GM12878 (cell line): ENCODE data around the gene LRRN4CL. TPM values are rescaled to one million over a fixed set of nuclear protein-coding genes. Genes with fewer than 3 reads are reported as not detected.

Source experiments
- ATAC-seq: fragments of 200-7000 bp; cut with Tn5 transposase; 3 replicates; pipeline ENCODE4 v1.9.1; 2020; ENCODE audit warnings: mild to moderate bottlenecking, moderate library complexity
- BruUV-seq: library from RNA; stranded (reverse); fragments of 400-500 nt; replicated peaks from 2 replicates; lab custom pipeline; 2021; lab: Mats Ljungman, UMichigan
- CTCF ChIA-PET: fragments of 300-600 bp; sonication (Branson Sonifier 250); formaldehyde crosslinking; extraction: SDS; loops from one replicate; lab custom pipeline; 2021; ENCODE audit warnings: inconsistent platforms; lab: Yijun Ruan, JAX
- POLR2A ChIA-PET: fragments of 350-600 bp; formaldehyde crosslinking; extraction: SDS; loops from one replicate; lab custom pipeline; 2021; ENCODE audit warnings: inconsistent platforms; lab: Charles Lee
- RAD21 ChIA-PET: fragments of 300-600 bp; sonication (Branson Sonifier 250); formaldehyde crosslinking; loops from one replicate; lab custom pipeline; 2023; ENCODE audit warnings: antibody characterized with exemption; ENCODE audit not compliant: unreplicated experiment; lab: Charles Lee
- SMC1A ChIA-PET: fragments of 300-600 bp; sonication (Branson Sonifier 250); formaldehyde crosslinking; loops from one replicate; lab custom pipeline; 2023; ENCODE audit not compliant: unreplicated experiment, uncharacterized antibody; lab: Charles Lee
- DNase-seq: peaks from one replicate; pipeline ENCODE4 v3.0.0-alpha.2; 2011; ENCODE audit warnings: low read depth, low spot score
- FAIRE-seq: peaks from 3 replicates; lab custom pipeline; 2011; peaks lifted over from hg19 to GRCh38; lab: Jason Lieb, UNC
- H2AFZ ChIP-seq: 2 replicates; pipeline ENCODE4 v1.6.0; 2011; ENCODE audit warnings: low read depth, low read length, control low read depth; ENCODE audit not compliant: control insufficient read depth
- H3K27ac ChIP-seq: 2 replicates; pipeline ENCODE4 v1.5.1; 2011; ENCODE audit warnings: control low read depth; ENCODE audit not compliant: control insufficient read depth, insufficient read depth
- H3K27me3 ChIP-seq, 2 experiments: replicated peaks in 1 of 2; 2 replicates each; pipeline versions ENCODE4 v1.6.0 to v1.6.1; 2011; ENCODE audit warnings: low read length in 1 of 2; ENCODE audit not compliant: control insufficient read depth in 2 of 2, insufficient read depth in 2 of 2
- H3K36me3 ChIP-seq, 2 experiments: 2 replicates each; pipeline ENCODE4 v1.5.1; 2011; ENCODE audit warnings: low read length in 1 of 2; ENCODE audit not compliant: control insufficient read depth in 2 of 2, insufficient read depth in 2 of 2
- H3K4me1 ChIP-seq: 2 replicates; pipeline ENCODE4 v1.6.1; 2011; ENCODE audit warnings: mild to moderate bottlenecking, low read length, moderate library complexity, mixed read lengths; ENCODE audit not compliant: control insufficient read depth, insufficient read depth
- H3K4me2 ChIP-seq: 2 replicates; pipeline ENCODE4 v1.6.0; 2011; ENCODE audit warnings: control low read depth; ENCODE audit not compliant: control insufficient read depth, insufficient read depth
- H3K4me3 ChIP-seq: fragments of 200-600 bp; sonication (generic); 2 replicates; pipeline ENCODE4 v1.5.1; 2016
- H3K79me2 ChIP-seq: 2 replicates; pipeline ENCODE4 v1.6.0; 2011; ENCODE audit warnings: low read length; ENCODE audit not compliant: control insufficient read depth, insufficient read depth
- H3K9ac ChIP-seq: 2 replicates; pipeline ENCODE4 v1.8.0; 2011; ENCODE audit warnings: low read length, control low read depth, mixed read lengths; ENCODE audit not compliant: control insufficient read depth, insufficient read depth
- H3K9me3 ChIP-seq: replicated peaks from 3 replicates; pipeline ENCODE4 v1.5.1; 2011; ENCODE audit warnings: mild to moderate bottlenecking, low read length; ENCODE audit not compliant: control insufficient read depth, insufficient read depth
- H4K20me1 ChIP-seq: 2 replicates; pipeline ENCODE4 v1.6.0; 2011; ENCODE audit not compliant: control insufficient read depth, insufficient read depth
- BCL3 ChIP-seq: IDR thresholded peaks from 2 replicates; pipeline ENCODE4 v1.6.1; 2011; ENCODE audit warnings: borderline replicate concordance, low read depth, mild to moderate bottlenecking, moderate library complexity, low read length; ENCODE audit not compliant: insufficient read depth, poor library complexity, severe bottlenecking
- ETV6 ChIP-seq, 2 experiments: fragments of 450-650 bp in 1 of 2; IDR thresholded peaks in 1 of 2; conservative IDR thresholded peaks in 1 of 2; 2 replicates each; pipeline ENCODE4 v1.6.1; 2014; ENCODE audit warnings: antibody characterized with exemption in 1 of 2, borderline replicate concordance in 1 of 2, low read depth in 1 of 2, mild to moderate bottlenecking in 1 of 2, moderate library complexity in 1 of 2
- GABPA ChIP-seq: IDR thresholded peaks from 2 replicates; pipeline ENCODE4 v1.6.1; 2014; ENCODE audit warnings: antibody characterized with exemption, low read depth, mild to moderate bottlenecking, inconsistent platforms
- GATAD2B ChIP-seq: fragments of 450-650 bp; conservative IDR thresholded peaks from 2 replicates; pipeline ENCODE4 v1.6.1; 2017; ENCODE audit warnings: low read depth, mild to moderate bottlenecking, moderate library complexity
- MLLT1 ChIP-seq: fragments of 450-650 bp; IDR thresholded peaks from 2 replicates; pipeline ENCODE4 v1.6.1; 2016; ENCODE audit warnings: mild to moderate bottlenecking
- NBN ChIP-seq: fragments of 450-650 bp; IDR thresholded peaks from 2 replicates; pipeline ENCODE4 v1.6.1; 2016
- NR2F1 ChIP-seq: fragments of 450-650 bp; conservative IDR thresholded peaks from 2 replicates; pipeline ENCODE4 v1.6.1; 2017; ENCODE audit warnings: mild to moderate bottlenecking
- PKNOX1 ChIP-seq: fragments of 450-650 bp; IDR thresholded peaks from 2 replicates; pipeline ENCODE4 v1.6.1; 2016; ENCODE audit warnings: mild to moderate bottlenecking
- PML ChIP-seq: IDR thresholded peaks from 2 replicates; pipeline ENCODE4 v1.6.1; 2012; ENCODE audit warnings: low read length, inconsistent platforms
- SREBF1 ChIP-seq: IDR thresholded peaks from 2 replicates; pipeline ENCODE4 v1.6.1; 2012; ENCODE audit warnings: mild to moderate bottlenecking, low read length
- SRF ChIP-seq, 2 experiments: IDR thresholded peaks; 2 replicates each; pipeline ENCODE4 v1.6.1; 2011; ENCODE audit warnings: low read depth in 2 of 2, low read length in 2 of 2, mild to moderate bottlenecking in 1 of 2, moderate library complexity in 1 of 2
- ZBTB40 ChIP-seq: fragments of 450-650 bp; IDR thresholded peaks from 2 replicates; pipeline ENCODE4 v1.6.1; 2016; ENCODE audit warnings: mild to moderate bottlenecking, moderate library complexity, borderline replicate concordance
- ZNF274 ChIP-seq: IDR thresholded peaks from one replicate; pipeline ENCODE4 v1.8.0; 2011; ENCODE audit not compliant: insufficient read length, insufficient read depth
- WGBS: methylation state at CpG from one replicate; pipeline ENCODE4 v1.1.6; 2016; ENCODE audit warnings: low lambda C conversion rate; ENCODE audit not compliant: insufficient replicate concordance, insufficient coverage; ENCODE audit errors: missing lambda C conversion rate; 5-methylcytosine and 5-hydroxymethylcytosine counted together
- in situ Hi-C: fragments of 300-500 bp; cut with MboI; formaldehyde crosslinking; loops from 9 replicates; pipeline ENCODE4 v1.14.3; 2018; ENCODE audit warnings: mixed read lengths
- intact Hi-C: fragments of 100-400 bp; cut with micrococcal nuclease; formaldehyde crosslinking; loops from one replicate; pipeline ENCODE4 v1.14.2; 2022; ENCODE audit not compliant: unreplicated experiment
- polyA plus RNA-seq, 11 experiments: library from polyadenylated mRNA; depleted of rRNA in 4 of 11; unstranded in 6 of 11; stranded (reverse) in 5 of 11; fragments of >200 nt; fragmentation: Nextera tagmentation in 4 of 11; fragmentation: Illumina TruSeq in 1 of 11; extraction: Ambion mirVana in 4 of 11; extraction: Trizol in 1 of 11; gene quantifications; 1 replicate in 1 of 11; 2 replicates in 10 of 11; pipeline versions ENCODE4 v1.2.1 to v1.2.3, GENCODE V29; 2011 to 2016; ENCODE audit warnings: inconsistent platforms in 2 of 11, missing spikeins in 2 of 11, low read depth in 1 of 11
- total RNA-seq, 4 experiments: library from RNA; depleted of rRNA in 3 of 4; stranded (reverse); fragments of >200 nt in 3 of 4; fragmentation: Illumina TruSeq in 1 of 4; extraction: Trizol in 1 of 4; gene quantifications; 2 replicates each; pipeline versions ENCODE4 v1.2.1 to v1.2.3, GENCODE V29; 2013 to 2021

The LRRN4CL gene
- total and polyA plus RNA-seq, 10 of the 15 experiments (the other 5 are each of a cell fraction or from before 2014, with no cell fraction given) = 0.01 to 0.06 TPM; not detected in 8

GRCh38 chr11:62709247-62710000 lies 20.1 kb upstream of the LRRN4CL start:
- Histone ChIP-seq H3K9me3 (no peaks in the 10 kb centered on the region), H3K27me3 (no peaks in the 10 kb centered on the region), H4K20me1 (no peaks in the 10 kb centered on the region), H3K79me2 (no peaks in the 10 kb centered on the region), H3K36me3 (peaks cover 17% of the 10 kb centered on the region in 2 experiments), H3K4me1 (peaks cover 40% of the 10 kb centered on the region), H3K4me2 (peak overlapping the region; percentile 98), H3K9ac (peak overlapping the region; percentile 90), H3K4me3 (peak overlapping the region; percentile 83), H2AFZ (peak overlapping the region; percentile 93), H3K27ac (peak overlapping the region; percentile 88)
- CTCF ChIA-PET = interaction anchor here (1.2 to 5.0 kb wide), 4 partner anchors 14 to 45 kb away, joined by 3 to 21 read pairs (median 6); partner anchors contain the start of genes HNRNPUL2, TTC9C and ZBTB3
- intact Hi-C loops (loop anchor here (1.0 to 5.0 kb wide), 2 partner anchors 18 to 107 kb away; partner anchors contain the start of genes HNRNPUL2 and MTA2), in situ Hi-C loops (no loop called here)
- SMC1A ChIA-PET = interaction anchor here (0.6 to 5.3 kb wide), 8 partner anchors 14 to 152 kb away, joined by 3 to 26 read pairs (median 3); partner anchors contain the start of genes HNRNPUL2, MTA2, TAF6L and TTC9C
- POLR2A ChIA-PET = interaction anchor here (0.5 to 7.6 kb wide), 20 partner anchors 18 to 152 kb away, joined by 3 to 79 read pairs (median 5); partner anchors contain the start of genes B3GAT3, C11orf98, CSKMT and HNRNPUL2
- DNase-seq = peak; percentile 91
- RAD21 ChIA-PET = interaction anchor here (0.5 to 1.8 kb wide), 9 partner anchors 18 to 152 kb away, joined by 3 to 8 read pairs (median 4); partner anchors contain the start of genes C11orf98, CSKMT, HNRNPUL2 and TAF6L
- BruUV-seq = no TSS peak
- peak; percentile 92 for FAIRE-seq
- WGBS = 2% methylated on average over 45 of the region's 47 CpGs
- peak; percentile 89 for ATAC-seq
- peak; percentile 66 for TF ChIP-seq NBN
- TF ChIP-seq BCL3 = peak; percentile 73
- peak; percentile 97; the same call in 1 of the 2 replicates for TF ChIP-seq PML
- TF ChIP-seq ZBTB40 = peak; percentile 69; the same call in 1 of the 2 replicates
- TF ChIP-seq ETV6 (conservative IDR thresholded peaks at IDR 0.05 in 1 of 2, IDR thresholded peaks at IDR 0.05 in 1 of 2; ENCODE audit: borderline replicate concordance in 1 of 2, low read depth in 1 of 2) = no peak
- TF ChIP-seq NR2F1 = 0 out of 2 replicates have a peak, but pooled peaks have one; percentile 23
- TF ChIP-seq GATAD2B = 0 out of 2 replicates have a peak, but pooled peaks have one; percentile 43
- TF ChIP-seq SREBF1 = 0 out of 2 replicates have a peak, but pooled peaks have one; percentile 30
- peak; percentile 83 to 93 for TF ChIP-seq SRF (IDR thresholded peaks at IDR 0.05; ENCODE audit: low read depth in 2 of 2, low read length in 2 of 2)
- TF ChIP-seq MLLT1 = peak; percentile 67
- peak; percentile 81 for TF ChIP-seq GABPA
- TF ChIP-seq PKNOX1 = peak; percentile 59
- no peak for TF ChIP-seq ZNF274
